Hepatocyte (in vitro differentiated cells): ENCODE results near the gene ELFN1. TPM values are rescaled to one million over a fixed set of nuclear protein-coding genes. Genes with fewer than 3 reads are reported as not detected.

Experiments
- DNase-seq: peaks from one replicate; pipeline ENCODE4 v3.0.0-alpha.2; 2016; ENCODE audit warnings: low spot score
- H2AFZ ChIP-seq: fragments of 200-600 bp; sonication (generic); 2 replicates; pipeline ENCODE4 v1.6.0; 2016; ENCODE audit warnings: antibody characterized with exemption, mild to moderate bottlenecking
- H3K27ac ChIP-seq: fragments of 200-600 bp; sonication (generic); 2 replicates; pipeline ENCODE4 v1.5.1; 2016; ENCODE audit warnings: mild to moderate bottlenecking
- H3K27me3 ChIP-seq: fragments of 200-600 bp; sonication (generic); 2 replicates; pipeline ENCODE4 v1.6.1; 2016
- H3K36me3 ChIP-seq: fragments of 200-600 bp; sonication (generic); replicated peaks from 2 replicates; pipeline ENCODE4 v1.5.1; 2016; ENCODE audit warnings: low read depth; ENCODE audit not compliant: insufficient read depth
- H3K4me1 ChIP-seq: fragments of 200-600 bp; sonication (generic); 2 replicates; pipeline ENCODE4 v1.5.1; 2016; ENCODE audit warnings: mild to moderate bottlenecking, moderate library complexity; ENCODE audit not compliant: insufficient read depth
- H3K4me2 ChIP-seq: fragments of 200-600 bp; sonication (generic); 2 replicates; pipeline ENCODE4 v1.6.0; 2016
- H3K4me3 ChIP-seq: fragments of 200-600 bp; sonication (generic); 2 replicates; pipeline ENCODE4 v1.5.1; 2016; ENCODE audit warnings: mild to moderate bottlenecking
- H3K79me2 ChIP-seq: fragments of 200-600 bp; sonication (generic); 2 replicates; pipeline ENCODE4 v1.6.0; 2017; ENCODE audit warnings: mild to moderate bottlenecking
- H3K9me2 ChIP-seq: fragments of 200-600 bp; sonication (generic); replicated peaks from 2 replicates; pipeline ENCODE4 v1.6.0; 2017; ENCODE audit warnings: mild to moderate bottlenecking; ENCODE audit not compliant: insufficient read depth
- H3K9me3 ChIP-seq: fragments of 200-600 bp; sonication (generic); 2 replicates; pipeline ENCODE4 v1.5.1; 2016; ENCODE audit warnings: low read depth, mild to moderate bottlenecking
- H4K20me1 ChIP-seq: fragments of 200-600 bp; sonication (generic); 2 replicates; pipeline ENCODE4 v1.6.0; 2016; ENCODE audit warnings: mild to moderate bottlenecking; ENCODE audit not compliant: insufficient read depth, poor library complexity, severe bottlenecking
- CTCF ChIP-seq: fragments of 200-600 bp; sonication (generic); IDR thresholded peaks from 2 replicates; pipeline ENCODE4 v1.5.1; 2016; ENCODE audit warnings: antibody characterized with exemption, mild to moderate bottlenecking; ENCODE audit not compliant: poor library complexity
- EZH2 ChIP-seq: fragments of 200-600 bp; sonication (generic); IDR thresholded peaks from 2 replicates; pipeline ENCODE4 v1.6.1; 2016; ENCODE audit warnings: antibody characterized with exemption, mild to moderate bottlenecking, borderline replicate concordance
- EZH2phosphoT487 ChIP-seq: fragments of 200-600 bp; sonication (generic); IDR thresholded peaks from one replicate; pipeline ENCODE4 v1.6.1; 2018; ENCODE audit warnings: antibody characterized with exemption, mild to moderate bottlenecking, low read depth, moderate library complexity; ENCODE audit not compliant: unreplicated experiment, severe bottlenecking
- WGBS: methylation state at CpG from one replicate; pipeline ENCODE4 v1.1.6; 2016; ENCODE audit warnings: low lambda C conversion rate; ENCODE audit errors: missing lambda C conversion rate; 5-methylcytosine and 5-hydroxymethylcytosine counted together
- polyA plus RNA-seq: library from polyadenylated mRNA; unstranded; fragments of >200 nt; fragmentation: Nextera tagmentation; extraction: Ambion mirVana; gene quantifications from 2 replicates; pipeline ENCODE4 v1.2.1, GENCODE V29; 2016
- total RNA-seq: library from RNA; depleted of rRNA; stranded (reverse); fragments of >200 nt; gene quantifications from 2 replicates; pipeline ENCODE4 v1.2.3, GENCODE V29; 2014

The ELFN1 gene
- total and polyA plus RNA-seq, 2 experiments from 2014 or later, result 3.6 to 5.5 TPM

GRCh38 chr7:1641173-1641572, 28.9 kb upstream of the ELFN1 start:
- H3K4me1 ChIP-seq, result no peaks in the 10 kb centered on the region
- H3K79me2 ChIP-seq, result no peaks in the 10 kb centered on the region
- no peaks in the 10 kb centered on the region for H3K9me3 ChIP-seq
- 92% methylated on average over 11 of the region's 11 CpGs for WGBS
- no peaks in the 10 kb centered on the region for H3K27me3 ChIP-seq
- no peaks in the 10 kb centered on the region for H4K20me1 ChIP-seq
- H3K9me2 ChIP-seq, result no peaks in the 10 kb centered on the region
- no peak overlapping the region for H3K27ac ChIP-seq
- H3K36me3 ChIP-seq, result no peaks in the 10 kb centered on the region
- no peak for TF ChIP-seq CTCF
- no peak for TF ChIP-seq EZH2phosphoT487
- no peak for TF ChIP-seq EZH2
- H2AFZ ChIP-seq, result no peak overlapping the region
- H3K4me2 ChIP-seq, result no peak overlapping the region
- no peak for DNase-seq
- H3K4me3 ChIP-seq, result no peak overlapping the region

- TF ChIP-seq CTCF (no peak), EZH2 (no peak)
- no peaks in the 10 kb centered on the region for H3K36me3 ChIP-seq
- WGBS, result 95% methylated on average over 15 of the region's 16 CpGs
- no peaks in the 10 kb centered on the region for H3K4me1 ChIP-seq
- no peak for DNase-seq
- H3K4me3 ChIP-seq, result no peak overlapping the region
- no peaks in the 10 kb centered on the region for H4K20me1 ChIP-seq
- H3K79me2 ChIP-seq, result no peaks in the 10 kb centered on the region
- H3K9me2 ChIP-seq, result no peaks in the 10 kb centered on the region
- no peaks in the 10 kb centered on the region for H3K27me3 ChIP-seq
- H2AFZ ChIP-seq, result no peak overlapping the region
- no peaks in the 10 kb centered on the region for H3K9me3 ChIP-seq
- H3K27ac ChIP-seq, result no peak overlapping the region
- H3K4me2 ChIP-seq, result no peak overlapping the region
Observed at GRCh38 chr7:1641661-1642260, 28.3 kb upstream of the ELFN1 start.

DNA sequence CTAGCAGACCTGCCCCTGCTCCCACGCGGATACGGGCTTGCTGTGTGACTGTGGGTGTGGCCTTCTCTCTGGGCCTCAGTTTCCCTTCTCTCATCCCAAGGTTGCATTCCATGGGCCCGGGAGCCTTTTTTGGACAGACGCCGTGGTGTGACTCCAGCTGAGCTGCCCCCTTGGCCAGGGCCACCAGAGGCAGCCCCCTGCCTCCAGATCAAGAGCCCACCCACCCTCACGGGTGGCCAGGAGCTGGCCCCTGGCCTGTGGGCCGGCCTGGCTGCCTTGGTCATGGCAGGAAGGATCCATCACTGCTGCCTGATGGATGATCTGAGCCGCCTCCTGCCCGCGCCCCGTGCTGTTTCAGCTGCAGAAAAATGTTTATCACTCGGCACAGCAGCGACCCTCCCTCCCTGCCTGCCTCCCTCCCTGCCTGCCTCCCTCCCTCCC, 27.8 kb upstream of the ELFN1 start:
- no peaks in the 10 kb centered on the region for H3K79me2 ChIP-seq
- no peak for TF ChIP-seq EZH2
- no peak for TF ChIP-seq CTCF
- TF ChIP-seq EZH2phosphoT487, result no peak
- no peaks in the 10 kb centered on the region for H3K36me3 ChIP-seq
- DNase-seq, result no peak
- H3K9me2 ChIP-seq, result no peaks in the 10 kb centered on the region
- H3K9me3 ChIP-seq, result no peaks in the 10 kb centered on the region
- 87% methylated on average over 7 of the region's 14 CpGs for WGBS
- no peak overlapping the region for H3K27ac ChIP-seq
- H3K27me3 ChIP-seq, result no peaks in the 10 kb centered on the region
- H3K4me2 ChIP-seq, result no peak overlapping the region
- H4K20me1 ChIP-seq, result no peaks in the 10 kb centered on the region
- H3K4me1 ChIP-seq, result no peaks in the 10 kb centered on the region
- H2AFZ ChIP-seq, result no peak overlapping the region
- no peak overlapping the region for H3K4me3 ChIP-seq
